HG03066 (cell line): ENCODE results near the gene CNTN5.
"Not testable (repeated sequence)": the region's sequence is repeated elsewhere in the genome, so short reads cannot be mapped to it uniquely, and the experiment has no call there.

Source experiments
- ATAC-seq: cut with Tn5 transposase; IDR thresholded peaks from one replicate; pipeline ENCODE4 v1.9.1; 2021; ENCODE audit warnings: low read depth; ENCODE audit not compliant: unreplicated experiment

Gene CNTN5

GRCh38 chr11:99693941-99694492 lies 673.3 kb downstream of the CNTN5 start:
- ATAC-seq: no peak

GRCh38 chr11:99695106-99695505 lies 674.4 kb downstream of the CNTN5 start:
- no peak for ATAC-seq

- no peak for ATAC-seq
These were observed 686.1 kb downstream of the CNTN5 start for GRCh38 chr11:99706848-99707247.

GRCh38 chr11:99708928-99709672 lies 688.4 kb downstream of the CNTN5 start:
- ATAC-seq: no peak

GRCh38 chr11:99716302-99716701 lies 695.6 kb downstream of the CNTN5 start:
- ATAC-seq: no peak

GRCh38 chr11:99718291-99718690 lies 697.5 kb downstream of the CNTN5 start:
- ATAC-seq: no peak

- no peak for ATAC-seq
These were observed 718.8 kb downstream of the CNTN5 start for GRCh38 chr11:99739464-99740089.

- ATAC-seq: no peak
These were observed 721.8 kb downstream of the CNTN5 start for GRCh38 chr11:99742501-99742900.

- ATAC-seq: no peak
These were observed 739.0 kb downstream of the CNTN5 start for GRCh38 chr11:99759787-99760186.

GRCh38 chr11:99766811-99767210 lies 746.1 kb downstream of the CNTN5 start:
- ATAC-seq: no peak

GRCh38 chr11:99773646-99774045 lies 752.9 kb downstream of the CNTN5 start:
- no peak for ATAC-seq

GRCh38 chr11:99781074-99781473 lies 760.3 kb downstream of the CNTN5 start:
- no peak for ATAC-seq

GRCh38 chr11:99791354-99791753 lies 770.6 kb downstream of the CNTN5 start:
- no peak for ATAC-seq

- ATAC-seq: no peak
These were observed 775.2 kb downstream of the CNTN5 start for GRCh38 chr11:99795999-99796398.

- no peak for ATAC-seq
These were observed 782.8 kb downstream of the CNTN5 start for GRCh38 chr11:99803501-99803900.

GRCh38 chr11:99812516-99812915 lies 791.8 kb downstream of the CNTN5 start:
- ATAC-seq: no peak

- no peak for ATAC-seq
These were observed 793.3 kb downstream of the CNTN5 start for GRCh38 chr11:99814021-99814420.

- ATAC-seq: no peak
These were observed 794.0 kb downstream of the CNTN5 start for GRCh38 chr11:99814738-99815137.

- no peak for ATAC-seq
These were observed 798.2 kb downstream of the CNTN5 start for GRCh38 chr11:99818991-99819390.

GRCh38 chr11:99822846-99823565 lies 802.3 kb downstream of the CNTN5 start:
- no peak for ATAC-seq

- not testable (repeated sequence) for ATAC-seq
These were observed 816.0 kb downstream of the CNTN5 start for GRCh38 chr11:99836739-99837138.
